H1 (cell line): Measurements from ENCODE around the gene ABHD16A. TPM values are rescaled to one million over a fixed set of nuclear protein-coding genes. Genes with fewer than 3 reads are reported as not detected.

Experiments
- CTCF ChIA-PET: fragments of 300-600 bp; sonication (Branson Sonifier 250); formaldehyde crosslinking; loops from one replicate; lab custom pipeline; 2021; ENCODE audit not compliant: partially characterized antibody; lab: Charles Lee
- POLR2A ChIA-PET: fragments of 300-600 bp; sonication (Branson Sonifier 250); formaldehyde crosslinking; loops from one replicate; lab custom pipeline; 2021; ENCODE audit warnings: inconsistent platforms; ENCODE audit not compliant: partially characterized antibody; lab: Charles Lee
- DNase-seq, 2 experiments: peaks; one replicate each; pipeline versions ENCODE4 v3.0.0 to v3.0.0-alpha.2; 2010 to 2022; ENCODE audit warnings: low spot score in 2 of 2, low read depth in 1 of 2, mixed read lengths in 1 of 2
- FAIRE-seq: peaks from 2 replicates; lab custom pipeline; 2011; peaks lifted over from hg19 to GRCh38; lab: Jason Lieb, UNC
- H2AFZ ChIP-seq: 2 replicates; pipeline ENCODE4 v1.8.1; 2012; ENCODE audit warnings: low read length, inconsistent platforms
- H2AK5ac ChIP-seq: 2 replicates; pipeline ENCODE4 v1.6.1; 2013; ENCODE audit warnings: low read depth, low read length
- H2BK120ac ChIP-seq: replicated peaks from 2 replicates; pipeline ENCODE3; 2013; ENCODE audit warnings: low read depth, low read length, inconsistent platforms
- H2BK12ac ChIP-seq: 2 replicates; pipeline ENCODE4 v1.6.1; 2013; ENCODE audit warnings: low read depth, low read length
- H2BK15ac ChIP-seq: 2 replicates; pipeline ENCODE4 v1.6.1; 2013; ENCODE audit warnings: low read length
- H2BK20ac ChIP-seq: 2 replicates; pipeline ENCODE4 v1.6.1; 2013; ENCODE audit warnings: low read length
- H2BK5ac ChIP-seq: 2 replicates; pipeline ENCODE4 v1.6.1; 2013; ENCODE audit warnings: low read depth, low read length
- H3K14ac ChIP-seq: 2 replicates; pipeline ENCODE4 v1.6.1; 2013; ENCODE audit warnings: inconsistent platforms; ENCODE audit not compliant: insufficient read length
- H3K18ac ChIP-seq: 2 replicates; pipeline ENCODE4 v1.6.1; 2013; ENCODE audit warnings: low read length; ENCODE audit errors: extremely low read depth
- H3K23ac ChIP-seq: 2 replicates; pipeline ENCODE4 v1.6.1; 2013; ENCODE audit warnings: inconsistent platforms; ENCODE audit not compliant: insufficient read length
- H3K23me2 ChIP-seq: 2 replicates; pipeline ENCODE4 v1.6.1; 2013; ENCODE audit warnings: low read depth, low read length
- H3K27ac ChIP-seq: 2 replicates; pipeline ENCODE4 v1.6.1; 2011; ENCODE audit warnings: low read depth, low read length, inconsistent platforms
- H3K27me3 ChIP-seq, 4 experiments: replicated peaks in 1 of 4; 1 replicate in 1 of 4; 2 replicates in 3 of 4; pipeline versions ENCODE4 v1.6.1 to v1.8.1; 2011 to 2013; ENCODE audit warnings: low read length in 3 of 4, mild to moderate bottlenecking in 3 of 4, inconsistent platforms in 2 of 4, mixed read lengths in 2 of 4, moderate library complexity in 1 of 4; ENCODE audit not compliant: control insufficient read depth in 3 of 4, insufficient read depth in 3 of 4; ENCODE audit errors: extremely low read depth in 1 of 4
- H3K36me3 ChIP-seq, 4 experiments: 2 replicates each; pipeline versions ENCODE4 v1.6.1 to v1.8.1; 2011 to 2013; ENCODE audit warnings: mild to moderate bottlenecking in 4 of 4, low read length in 3 of 4, moderate library complexity in 2 of 4, control low read depth in 1 of 4, inconsistent platforms in 1 of 4; ENCODE audit not compliant: insufficient read depth in 4 of 4, control insufficient read depth in 2 of 4
- H3K4ac ChIP-seq: replicated peaks from 2 replicates; pipeline ENCODE3; 2013; ENCODE audit warnings: low read length, low read depth, mixed read lengths, inconsistent platforms; ENCODE audit not compliant: insufficient read length
- H3K4me1 ChIP-seq, 4 experiments: replicated peaks in 1 of 4; 1 replicate in 1 of 4; 2 replicates in 3 of 4; pipeline versions ENCODE4 v1.6.1 to v1.8.1; 2011 to 2013; ENCODE audit warnings: low read length in 3 of 4, inconsistent platforms in 2 of 4, mixed read lengths in 1 of 4; ENCODE audit not compliant: insufficient read depth in 4 of 4, control insufficient read depth in 3 of 4
- H3K4me2 ChIP-seq, 2 experiments: 2 replicates each; pipeline versions ENCODE4 v1.6.1 to v1.8.1; 2011 to 2013; ENCODE audit warnings: low read depth in 2 of 2, low read length in 2 of 2, control low read depth in 1 of 2, inconsistent platforms in 1 of 2, mild to moderate bottlenecking in 1 of 2; ENCODE audit not compliant: insufficient read depth in 1 of 2
- H3K4me3 ChIP-seq, 4 experiments: fragments of 200-600, 300-600 bp in 1 of 4; sonication (generic), shearing (Covaris generic), sonication (Bioruptor Twin) in 1 of 4; 2 replicates each; pipeline versions ENCODE4 v1.5.1 to v1.8.1; 2011 to 2016; ENCODE audit warnings: low read length in 4 of 4, low read depth in 3 of 4, control low read depth in 2 of 4, inconsistent platforms in 2 of 4, mild to moderate bottlenecking in 2 of 4, mixed read lengths in 1 of 4, moderate library complexity in 1 of 4; ENCODE audit not compliant: insufficient read depth in 2 of 4; ENCODE audit errors: extremely low read depth in 1 of 4
- H3K56ac ChIP-seq: replicated peaks from 2 replicates; pipeline ENCODE3; 2013; ENCODE audit warnings: low read depth, mild to moderate bottlenecking, mixed read lengths, low read length, inconsistent platforms; ENCODE audit not compliant: insufficient read length
- H3K79me1 ChIP-seq: 2 replicates; pipeline ENCODE4 v1.6.1; 2013; ENCODE audit warnings: low read depth, low read length, control low read depth
- H3K79me2 ChIP-seq, 2 experiments: 2 replicates each; pipeline versions ENCODE4 v1.6.1 to v1.8.1; 2012 to 2013; ENCODE audit warnings: low read length in 2 of 2, mild to moderate bottlenecking in 2 of 2, inconsistent platforms in 1 of 2; ENCODE audit not compliant: insufficient read depth in 2 of 2, control insufficient read depth in 1 of 2
- H3K9ac ChIP-seq, 4 experiments: replicated peaks in 1 of 4; 1 replicate in 1 of 4; 2 replicates in 3 of 4; pipeline versions ENCODE4 v1.6.1 to v1.8.1; 2011 to 2013; ENCODE audit warnings: low read depth in 3 of 4, low read length in 3 of 4, control low read depth in 2 of 4, mild to moderate bottlenecking in 2 of 4, moderate library complexity in 2 of 4, inconsistent platforms in 1 of 4; ENCODE audit errors: extremely low read depth in 1 of 4
- H3K9me3 ChIP-seq, 2 experiments: 2 replicates each; pipeline versions ENCODE4 v1.6.1 to v1.8.1; 2012 to 2013; ENCODE audit warnings: mild to moderate bottlenecking in 2 of 2, moderate library complexity in 2 of 2, control low read depth in 1 of 2, inconsistent platforms in 1 of 2, low read depth in 1 of 2, low read length in 1 of 2, mixed read lengths in 1 of 2; ENCODE audit not compliant: insufficient read depth in 2 of 2
- H4K20me1 ChIP-seq, 2 experiments: replicated peaks in 1 of 2; 2 replicates each; pipeline versions ENCODE3 to v1.8.1; 2011 to 2013; ENCODE audit warnings: inconsistent platforms in 2 of 2, low read length in 2 of 2, mild to moderate bottlenecking in 1 of 2; ENCODE audit not compliant: insufficient read depth in 2 of 2, control insufficient read depth in 1 of 2
- H4K5ac ChIP-seq: 2 replicates; pipeline ENCODE4 v1.6.1; 2013; ENCODE audit warnings: low read length, low read depth, mixed read lengths, inconsistent platforms; ENCODE audit not compliant: insufficient read length
- H4K8ac ChIP-seq: 2 replicates; pipeline ENCODE4 v1.8.0; 2013; ENCODE audit warnings: mild to moderate bottlenecking, moderate library complexity, low read length, inconsistent platforms; ENCODE audit not compliant: insufficient read depth; ENCODE audit errors: extremely low read depth
- H4K91ac ChIP-seq: replicated peaks from 2 replicates; pipeline ENCODE3; 2013; ENCODE audit warnings: low read length, mixed read lengths, inconsistent platforms; ENCODE audit not compliant: insufficient read length
- ATF2 ChIP-seq: IDR thresholded peaks from 2 replicates; pipeline ENCODE4 v1.6.1; 2012; ENCODE audit warnings: low read length, inconsistent platforms
- BACH1 ChIP-seq: IDR thresholded peaks from 2 replicates; pipeline ENCODE4 v1.6.1; 2012; ENCODE audit warnings: low read length, improper control_type of control experiment
- E2F6 ChIP-seq: IDR thresholded peaks from 2 replicates; pipeline ENCODE4 v1.6.1; 2012; ENCODE audit warnings: inconsistent platforms
- GTF2F1 ChIP-seq: IDR thresholded peaks from 2 replicates; pipeline ENCODE4 v1.6.1; 2012; ENCODE audit warnings: low read depth, low read length, improper control_type of control experiment, borderline replicate concordance
- RAD21 ChIP-seq, 2 experiments: IDR thresholded peaks in 1 of 2; conservative IDR thresholded peaks in 1 of 2; 2 replicates each; pipeline ENCODE4 v1.6.1; 2011; ENCODE audit warnings: low read depth in 2 of 2, low read length in 2 of 2, improper control_type of control experiment in 1 of 2, inconsistent platforms in 1 of 2, mild to moderate bottlenecking in 1 of 2, moderate library complexity in 1 of 2
- YY1 ChIP-seq: IDR thresholded peaks from 2 replicates; pipeline ENCODE4 v1.6.1; 2011; ENCODE audit warnings: low read depth, mild to moderate bottlenecking, low read length
- WGBS, 2 experiments: shearing (Covaris generic) in 1 of 2; methylation state at CpG; one replicate each; pipeline versions ENCODE4 v1.1.6 to v1.1.7; 2013 to 2015; ENCODE audit warnings: low lambda C conversion rate in 2 of 2, mixed read lengths in 2 of 2, inconsistent platforms in 1 of 2, low coverage in 1 of 2, missing lambda C conversion rate in 1 of 2; ENCODE audit not compliant: insufficient replicate concordance in 2 of 2, insufficient coverage in 1 of 2, insufficient read length in 1 of 2; ENCODE audit errors: extremely low coverage in 1 of 2, missing lambda C conversion rate in 1 of 2; 5-methylcytosine and 5-hydroxymethylcytosine counted together
- polyA plus RNA-seq, 7 experiments: library from polyadenylated mRNA; depleted of rRNA in 3 of 7; stranded (reverse) in 5 of 7; unstranded in 2 of 7; fragments of >200 nt in 5 of 7; fragments of 200-250 nt in 2 of 7; gene quantifications; 1 replicate in 5 of 7; 2 replicates in 1 of 7; 4 replicates in 1 of 7; pipeline versions ENCODE4 v1.2.1 to v1.2.3, GENCODE V29; 2011 to 2013; ENCODE audit warnings: missing spikeins in 2 of 7, mixed read lengths in 2 of 7
- total RNA-seq: library from RNA; stranded (reverse); fragmentation: NEBNext Ultra II Directional; extraction: Animal tissue kit (Norgen Biotek cat#: 25700); gene quantifications from 2 replicates; pipeline ENCODE4 v1.2.1, GENCODE V29; 2021

Gene ABHD16A
- total and polyA plus RNA-seq, 2 of the 8 experiments (the other 6 are each of a cell fraction or from before 2014, with no cell fraction given), result 32.9 to 40.2 TPM

DNA sequence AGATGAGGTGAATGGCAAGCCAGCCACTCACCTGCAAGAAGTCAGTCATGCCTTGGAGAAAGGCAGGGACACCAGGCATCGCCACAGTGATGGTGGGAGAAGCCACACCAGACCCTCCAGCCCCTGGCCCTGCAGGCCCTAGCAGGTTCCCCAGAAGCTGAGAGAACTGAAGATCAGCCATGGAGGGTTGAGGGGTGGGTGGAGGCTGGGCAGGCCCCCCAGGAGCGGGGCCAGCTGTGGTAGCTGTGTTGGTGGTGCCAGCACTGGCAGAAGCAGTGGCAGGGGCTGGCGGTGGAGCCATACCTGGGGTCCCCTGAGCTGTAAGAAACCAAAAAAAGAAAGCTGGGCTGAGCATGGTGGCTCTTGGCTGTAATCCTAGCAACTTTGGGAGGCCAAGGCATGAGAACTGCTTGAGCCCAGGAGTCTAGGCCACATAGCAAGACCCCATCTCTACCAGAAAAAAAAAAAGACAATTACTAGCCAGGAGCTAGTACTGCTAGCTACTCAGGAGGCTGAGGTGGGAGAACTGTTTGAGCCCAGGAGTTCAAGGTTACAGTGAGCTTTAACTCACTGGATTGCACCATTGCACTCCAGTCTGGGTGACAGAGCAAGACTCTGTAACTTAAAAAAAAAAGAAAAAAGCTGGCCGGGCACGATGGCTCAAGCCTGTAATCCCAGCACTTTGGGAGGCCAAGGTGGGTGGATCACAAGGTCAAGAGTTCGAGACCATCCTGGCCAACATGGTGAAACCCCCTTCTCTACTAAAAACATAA, 60.1 kb downstream of the ABHD16A start:
- Histone ChIP-seq H2AFZ (no peak overlapping the region), H3K14ac (no peak overlapping the region), H3K79me2 (no peaks in the 10 kb centered on the region), H3K23ac (no peak overlapping the region), H4K91ac (no peak overlapping the region), H2BK15ac (no peak overlapping the region), H3K23me2 (no peaks in the 10 kb centered on the region), H3K36me3 (peaks cover 47 to 92% (median 71%) of the 10 kb centered on the region in 4 experiments), H3K18ac (no peak overlapping the region), H3K79me1 (no peaks in the 10 kb centered on the region; the same call in none of the 2 replicates), H3K4me1 (no peaks in the 10 kb centered on the region), H2BK5ac (no peak overlapping the region), H3K4me3 (no peak overlapping the region), H2AK5ac (no peak overlapping the region), H2BK120ac (no peak overlapping the region), H4K8ac (no peak overlapping the region), H3K56ac (no peak overlapping the region), H2BK12ac (no peak overlapping the region), H3K9me3 (no peaks in the 10 kb centered on the region), H2BK20ac (no peak overlapping the region), H3K4ac (no peak overlapping the region), H4K5ac (no peak overlapping the region), H3K27me3 (no peaks in the 10 kb centered on the region), H3K9ac (no peak overlapping the region), H3K27ac (no peak overlapping the region), H3K4me2 (no peak overlapping the region), H4K20me1 (peaks cover 6% of the 10 kb centered on the region in 2 experiments)
- no peak for FAIRE-seq
- TF ChIP-seq ATF2 (no peak), E2F6 (no peak), YY1 (no peak), GTF2F1 (no peak), BACH1 (no peak), RAD21 (IDR thresholded peaks at IDR 0.05 in 1 of 2, conservative IDR thresholded peaks at IDR 0.05 in 1 of 2; ENCODE audit: low read depth in 2 of 2, low read length in 2 of 2) (no peak)
- no peak for DNase-seq
- CTCF ChIA-PET, result interaction anchor here (0.7 to 1.9 kb wide), 7 partner anchors 9 to 169 kb away, joined by 3 to 6 read pairs (median 4); no protein-coding TSS in a partner anchor
- POLR2A ChIA-PET, result interaction anchor here (0.6 to 34.9 kb wide), 9 partner anchors 7 to 164 kb away, joined by 3 to 883 read pairs (median 4); partner anchors contain the start of genes APOM, BAG6, C6orf47 and CSNK2B
- WGBS, 2 experiments, result 93% methylated on average over 4 of the region's 6 CpGs; no CpG with 5 or more reads in 1 of the 2 experiments
